Measurements from ENCODE around the gene RAB11B. TPM values are rescaled to one million over a fixed set of nuclear protein-coding genes. Genes with fewer than 3 reads are reported as not detected.

RAB11B gene
- total and polyA plus RNA-seq, 2 of the 13 experiments (the other 11 are each of a cell fraction or from before 2014, with no cell fraction given) = 6.0 to 28.4 TPM

DNA sequence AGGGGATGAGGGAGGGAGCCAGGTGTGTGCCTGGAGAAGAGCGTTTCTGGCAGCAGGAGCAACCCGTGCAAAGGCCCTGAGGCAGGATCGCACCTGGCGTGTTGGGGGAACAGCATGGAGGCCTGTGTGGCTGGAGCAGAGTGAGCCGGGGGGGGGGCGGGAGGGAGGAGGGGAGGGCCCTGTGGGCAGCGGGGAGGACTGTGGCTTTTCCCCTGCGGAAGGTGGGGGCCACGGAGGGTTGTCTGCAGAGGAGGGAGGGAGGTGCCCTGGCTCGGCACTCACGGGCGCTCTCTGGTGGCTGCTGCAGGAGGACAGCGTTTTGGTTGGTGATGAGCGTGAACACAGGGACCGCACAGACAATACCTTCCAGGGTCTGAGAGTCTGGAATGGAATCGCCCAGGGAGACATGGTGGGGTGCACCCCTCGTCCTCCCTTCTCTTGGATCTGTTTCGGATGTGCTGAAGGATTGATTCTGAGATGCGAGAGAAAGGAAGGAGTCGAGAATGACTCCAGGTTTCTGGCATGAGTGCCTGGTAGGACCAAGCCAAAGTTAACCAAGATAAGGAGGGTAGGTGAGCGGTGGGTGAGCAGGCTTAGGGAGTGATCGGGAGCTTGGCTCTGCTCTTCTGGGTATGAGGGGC lies 6.5 kb downstream of the RAB11B start (continued):
- TF ChIP-seq DNMT1 (CRISPR knock-in tag; IDR thresholded peaks at IDR 0.05) (no peak), NCOR1 (IDR thresholded peaks at IDR 0.05; ENCODE audit: borderline replicate concordance, low read length) (no peak), FOSL2 (CRISPR knock-in tag; IDR thresholded peaks at IDR 0.05) (0 out of 2 replicates have a peak, but pooled peaks have one; percentile 16), TMF1 (CRISPR knock-in tag; IDR thresholded peaks at IDR 0.05; ENCODE audit: low read depth) (no peak), SMC3 (IDR thresholded peaks at IDR 0.05; ENCODE audit: low read length) (peak; percentile 34), ZNF746 (CRISPR knock-in tag; IDR thresholded peaks at IDR 0.05) (no peak), YEATS2 (CRISPR knock-in tag; IDR thresholded peaks at IDR 0.05; ENCODE audit: borderline replicate concordance) (no peak), ZNF546 (CRISPR knock-in tag; conservative IDR thresholded peaks at IDR 0.05) (no peak)
- TF ChIP-seq, protein P1, sequence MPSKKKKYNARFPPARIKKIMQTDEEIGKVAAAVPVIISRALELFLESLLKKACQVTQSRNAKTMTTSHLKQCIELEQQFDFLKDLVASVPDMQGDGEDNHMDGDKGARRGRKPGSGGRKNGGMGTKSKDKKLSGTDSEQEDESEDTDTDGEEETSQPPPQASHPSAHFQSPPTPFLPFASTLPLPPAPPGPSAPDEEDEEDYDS (CRISPR knock-in tag; IDR thresholded peaks at IDR 0.05) = no peak

- intact Hi-C loops (cut with micrococcal nuclease; ENCODE audit: unreplicated experiment) (no loop called here), in situ Hi-C loops (cut with HindIII; ENCODE audit: extremely low pct_ligation_motif_present, low pct_unique_long_range_greater_than_20kb) (loop anchor here (5.0 kb wide), 1 partner anchor 45 kb away; no protein-coding TSS in a partner anchor)
- Histone ChIP-seq H3K27ac (ENCODE audit: extremely low read length, insufficient read depth, low read length) (no peak overlapping the region), H3K4me2 (ENCODE audit: low read depth, low read length) (no peak overlapping the region), H3K9ac (ENCODE audit: insufficient read depth, low read depth, low read length) (no peak overlapping the region), H4K20me1 (ENCODE audit: insufficient read depth, low read length) (peaks cover 4% of the 10 kb centered on the region), H3K79me2 (ENCODE audit: insufficient read depth, low read length) (peaks cover 41% of the 10 kb centered on the region), H3K36me3 (replicated peaks in 1 of 2; ENCODE audit: control insufficient read depth in 1 of 2, insufficient read depth in 2 of 2, low read length in 2 of 2) (peaks cover 2 to 13% of the 10 kb centered on the region in 2 experiments; a peak in 3 of 5 replicates), H2AFZ (ENCODE audit: low read length) (no peak overlapping the region), H3K9me3 (ENCODE audit: low read length) (no peaks in the 10 kb centered on the region), H3K4me3 (replicated peaks in 1 of 3; ENCODE audit: insufficient read depth in 1 of 3, low read depth in 2 of 3, low read length in 3 of 3) (no peak overlapping the region), H3K27me3 (ENCODE audit: control insufficient read depth in 1 of 2, insufficient read depth in 2 of 2, low read length in 2 of 2) (no peaks in the 10 kb centered on the region), H3K4me1 (ENCODE audit: insufficient read depth, low read length) (peaks cover 51% of the 10 kb centered on the region)
- ATAC-seq (no peak), DNase-seq (ENCODE audit: low spot score) (no peak), FAIRE-seq (no peak)
- POLR2A ChIA-PET = no interaction called here
- WGBS (ENCODE audit: low lambda C conversion rate) = 89% methylated on average over 7 of the region's 7 CpGs
- CTCF ChIA-PET (ENCODE audit: low intra/inter-chr PET ratio, low total read pairs) = interaction anchor here (1.5 to 2.7 kb wide), 2 partner anchors 43 to 50 kb away, joined by 5 to 35 read pairs; no protein-coding TSS in a partner anchor
- TF ChIP-seq ZNF337 (CRISPR knock-in tag; IDR thresholded peaks at IDR 0.05; ENCODE audit: borderline replicate concordance, low read depth) (no peak), ZNF276 (CRISPR knock-in tag; IDR thresholded peaks at IDR 0.05; ENCODE audit: low read depth) (no peak), ZBTB3 (CRISPR knock-in tag; IDR thresholded peaks at IDR 0.05; ENCODE audit: borderline replicate concordance, low read depth) (no peak)
- TF ChIP-seq, protein P2, sequence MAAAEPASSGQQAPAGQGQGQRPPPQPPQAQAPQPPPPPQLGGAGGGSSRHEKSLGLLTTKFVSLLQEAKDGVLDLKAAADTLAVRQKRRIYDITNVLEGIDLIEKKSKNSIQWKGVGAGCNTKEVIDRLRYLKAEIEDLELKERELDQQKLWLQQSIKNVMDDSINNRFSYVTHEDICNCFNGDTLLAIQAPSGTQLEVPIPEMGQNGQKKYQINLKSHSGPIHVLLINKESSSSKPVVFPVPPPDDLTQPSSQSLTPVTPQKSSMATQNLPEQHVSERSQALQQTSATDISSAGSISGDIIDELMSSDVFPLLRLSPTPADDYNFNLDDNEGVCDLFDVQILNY (CRISPR knock-in tag; conservative IDR thresholded peaks at IDR 0.05) = no peak
- BruUV-seq (replicated peaks) = no TSS peak
Observed at GRCh38 chr19:8397271-8397670, 7.1 kb downstream of the RAB11B start.
